ENCODE results near the gene CEBPE.

DNA sequence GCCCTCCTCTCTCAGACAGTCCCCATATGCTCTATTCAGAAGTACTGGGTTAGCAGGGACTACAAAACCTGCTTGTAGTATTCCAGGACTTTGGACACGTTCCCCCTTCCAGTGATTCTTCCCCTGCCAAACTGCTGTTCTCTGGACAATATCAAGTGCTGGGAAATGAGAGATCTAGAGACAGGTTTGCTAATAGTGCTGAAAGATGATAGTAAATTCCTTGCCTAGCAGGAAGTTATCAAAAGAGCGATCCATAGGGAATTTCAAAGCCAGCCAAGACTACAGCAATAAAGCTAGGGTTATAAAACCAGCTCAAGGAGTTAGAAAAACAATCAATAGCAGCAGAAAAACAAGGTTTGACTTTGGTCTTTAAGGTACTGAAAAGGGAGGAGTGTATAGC is 49.2 kb upstream of the CEBPE start:
- TF ChIP-seq POLR2A (IDR thresholded peaks at IDR 0.05): no peak
- TF ChIP-seq, protein P1, sequence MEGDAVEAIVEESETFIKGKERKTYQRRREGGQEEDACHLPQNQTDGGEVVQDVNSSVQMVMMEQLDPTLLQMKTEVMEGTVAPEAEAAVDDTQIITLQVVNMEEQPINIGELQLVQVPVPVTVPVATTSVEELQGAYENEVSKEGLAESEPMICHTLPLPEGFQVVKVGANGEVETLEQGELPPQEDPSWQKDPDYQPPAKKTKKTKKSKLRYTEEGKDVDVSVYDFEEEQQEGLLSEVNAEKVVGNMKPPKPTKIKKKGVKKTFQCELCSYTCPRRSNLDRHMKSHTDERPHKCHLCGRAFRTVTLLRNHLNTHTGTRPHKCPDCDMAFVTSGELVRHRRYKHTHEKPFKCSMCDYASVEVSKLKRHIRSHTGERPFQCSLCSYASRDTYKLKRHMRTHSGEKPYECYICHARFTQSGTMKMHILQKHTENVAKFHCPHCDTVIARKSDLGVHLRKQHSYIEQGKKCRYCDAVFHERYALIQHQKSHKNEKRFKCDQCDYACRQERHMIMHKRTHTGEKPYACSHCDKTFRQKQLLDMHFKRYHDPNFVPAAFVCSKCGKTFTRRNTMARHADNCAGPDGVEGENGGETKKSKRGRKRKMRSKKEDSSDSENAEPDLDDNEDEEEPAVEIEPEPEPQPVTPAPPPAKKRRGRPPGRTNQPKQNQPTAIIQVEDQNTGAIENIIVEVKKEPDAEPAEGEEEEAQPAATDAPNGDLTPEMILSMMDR (IDR thresholded peaks at IDR 0.05): no peak
